ENCODE measurements around the gene NR3C1.

The NR3C1 gene

DNA sequence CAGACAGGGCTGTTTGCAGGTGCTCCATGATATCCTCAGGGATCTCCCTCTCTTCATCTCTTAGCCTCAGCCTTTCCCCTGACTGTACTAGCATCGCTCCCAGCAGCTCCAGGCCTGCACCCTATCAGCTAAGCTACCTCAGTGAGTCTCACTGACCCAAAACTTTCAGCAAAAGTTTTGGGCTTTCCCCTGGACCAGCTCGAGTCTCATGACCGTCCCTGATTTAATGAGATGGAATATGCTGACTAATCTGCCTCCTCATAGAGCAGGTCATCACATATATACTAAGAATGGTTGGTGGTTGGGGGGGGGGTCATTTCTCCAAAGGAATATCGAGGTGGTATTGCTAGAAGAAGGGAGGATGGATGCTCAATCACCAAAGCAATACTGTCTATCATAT, 151.5 kb downstream of the NR3C1 start:
- TF ChIP-seq, protein P1, sequence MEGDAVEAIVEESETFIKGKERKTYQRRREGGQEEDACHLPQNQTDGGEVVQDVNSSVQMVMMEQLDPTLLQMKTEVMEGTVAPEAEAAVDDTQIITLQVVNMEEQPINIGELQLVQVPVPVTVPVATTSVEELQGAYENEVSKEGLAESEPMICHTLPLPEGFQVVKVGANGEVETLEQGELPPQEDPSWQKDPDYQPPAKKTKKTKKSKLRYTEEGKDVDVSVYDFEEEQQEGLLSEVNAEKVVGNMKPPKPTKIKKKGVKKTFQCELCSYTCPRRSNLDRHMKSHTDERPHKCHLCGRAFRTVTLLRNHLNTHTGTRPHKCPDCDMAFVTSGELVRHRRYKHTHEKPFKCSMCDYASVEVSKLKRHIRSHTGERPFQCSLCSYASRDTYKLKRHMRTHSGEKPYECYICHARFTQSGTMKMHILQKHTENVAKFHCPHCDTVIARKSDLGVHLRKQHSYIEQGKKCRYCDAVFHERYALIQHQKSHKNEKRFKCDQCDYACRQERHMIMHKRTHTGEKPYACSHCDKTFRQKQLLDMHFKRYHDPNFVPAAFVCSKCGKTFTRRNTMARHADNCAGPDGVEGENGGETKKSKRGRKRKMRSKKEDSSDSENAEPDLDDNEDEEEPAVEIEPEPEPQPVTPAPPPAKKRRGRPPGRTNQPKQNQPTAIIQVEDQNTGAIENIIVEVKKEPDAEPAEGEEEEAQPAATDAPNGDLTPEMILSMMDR (IDR thresholded peaks at IDR 0.05; ENCODE audit: extremely low read depth, missing control alignments) = no peak
- DNase-seq (ENCODE audit: low spot score) = peak; percentile 20

DNA sequence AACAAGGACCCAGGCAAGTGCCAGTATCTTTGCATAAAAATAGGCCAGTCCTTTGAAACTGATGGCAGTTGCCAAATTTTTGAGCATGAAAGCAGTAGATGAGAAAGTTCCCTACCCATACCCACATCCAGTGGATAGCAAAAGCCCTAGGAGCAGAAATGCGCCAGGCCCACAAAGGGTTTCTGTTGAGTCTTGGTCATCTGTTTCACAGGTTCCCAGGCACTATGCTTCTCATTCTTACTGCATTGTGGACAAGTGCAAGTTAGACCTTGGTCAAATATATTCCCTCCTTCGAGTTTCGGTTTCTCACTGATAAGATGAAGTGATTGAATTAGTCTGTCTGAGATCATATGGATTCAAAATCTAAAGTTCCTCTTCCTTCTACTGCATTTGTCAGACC, 152.3 kb downstream of the NR3C1 start:
- TF ChIP-seq, protein P1 (IDR thresholded peaks at IDR 0.05; ENCODE audit: extremely low read depth, missing control alignments) = no peak
- DNase-seq (ENCODE audit: low spot score) = peak; percentile 50

DNA sequence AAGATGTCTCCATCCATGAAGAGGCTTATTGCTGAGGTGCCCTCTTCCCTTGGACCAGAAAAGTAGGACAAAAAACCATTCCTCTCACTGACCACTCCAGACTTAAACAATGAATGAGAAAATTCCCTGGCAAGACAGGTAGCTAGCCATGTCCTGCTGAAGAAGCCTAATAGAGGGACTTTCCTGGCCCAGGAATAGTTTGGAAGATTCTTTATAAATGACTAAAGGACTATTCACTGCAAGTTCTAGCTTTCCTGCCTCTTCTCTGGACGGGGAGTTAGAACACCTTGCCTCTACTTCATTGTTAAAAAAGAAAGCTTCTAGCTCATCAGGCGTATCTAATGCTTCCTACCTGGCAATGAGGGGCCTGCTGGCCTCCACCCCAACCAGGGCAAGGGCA, 153.6 kb downstream of the NR3C1 start:
- TF ChIP-seq, protein P1 (IDR thresholded peaks at IDR 0.05; ENCODE audit: extremely low read depth, missing control alignments) = no peak
- DNase-seq (ENCODE audit: low spot score) = no peak

DNA sequence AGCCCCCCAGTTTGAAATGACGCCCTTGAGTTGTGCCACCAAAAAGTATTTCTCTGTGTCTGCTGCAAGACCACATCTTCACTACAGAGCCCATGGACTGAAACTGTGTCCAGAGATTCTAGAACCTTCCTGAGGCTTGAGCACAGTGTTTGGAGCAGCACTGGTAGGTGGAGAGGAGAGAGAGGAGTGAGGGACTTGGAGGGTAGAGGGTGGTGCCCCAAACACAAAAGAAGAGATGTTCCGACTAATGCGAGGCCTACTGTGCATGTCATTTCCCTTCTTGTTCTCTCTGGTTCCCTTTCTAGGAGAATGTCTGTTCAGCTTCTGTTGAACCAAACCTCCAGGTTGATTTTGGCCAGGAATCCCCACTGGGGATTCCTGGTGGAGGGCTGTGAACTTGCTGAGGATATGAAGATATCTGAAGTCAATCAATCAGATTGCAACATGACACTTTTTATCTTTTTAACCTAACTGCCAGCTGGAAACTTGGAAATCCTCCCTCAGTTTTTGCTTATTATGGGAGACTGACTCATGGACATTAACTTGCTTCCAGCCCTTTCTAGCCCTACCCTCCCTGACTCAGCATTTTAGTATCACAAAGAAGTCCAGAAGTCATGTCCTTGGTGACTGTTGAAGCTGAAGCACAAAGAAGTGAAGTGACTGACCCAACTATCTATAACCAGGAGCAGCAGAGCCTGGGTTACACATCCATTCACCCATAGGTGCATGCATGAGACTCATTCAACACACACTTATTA, 154.5 kb downstream of the NR3C1 start:
- TF ChIP-seq, protein P1 (IDR thresholded peaks at IDR 0.05; ENCODE audit: extremely low read depth, missing control alignments) = no peak
- DNase-seq (ENCODE audit: low spot score) = no peak

DNA sequence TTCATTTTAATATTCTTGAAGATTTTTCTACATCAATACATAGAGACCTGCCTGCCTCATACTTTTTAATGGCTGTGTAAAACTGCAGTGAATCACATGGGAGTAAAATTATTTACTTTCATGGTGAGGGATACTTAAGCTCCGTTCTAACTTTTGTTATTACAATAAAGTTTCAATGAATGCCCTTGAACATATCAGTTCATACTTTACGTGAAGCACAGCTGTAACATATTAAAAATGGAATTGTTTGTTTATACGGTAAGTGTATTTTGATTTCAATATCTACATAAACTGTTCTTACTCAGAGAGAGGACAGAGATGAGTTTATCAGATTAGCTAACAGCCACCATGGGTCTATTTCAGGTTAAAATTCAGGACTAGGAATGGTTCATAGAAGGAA, 155.1 kb downstream of the NR3C1 start:
- no peak for DNase-seq (ENCODE audit: low spot score)
- TF ChIP-seq, protein P1 (IDR thresholded peaks at IDR 0.05; ENCODE audit: extremely low read depth, missing control alignments) = no peak

DNA sequence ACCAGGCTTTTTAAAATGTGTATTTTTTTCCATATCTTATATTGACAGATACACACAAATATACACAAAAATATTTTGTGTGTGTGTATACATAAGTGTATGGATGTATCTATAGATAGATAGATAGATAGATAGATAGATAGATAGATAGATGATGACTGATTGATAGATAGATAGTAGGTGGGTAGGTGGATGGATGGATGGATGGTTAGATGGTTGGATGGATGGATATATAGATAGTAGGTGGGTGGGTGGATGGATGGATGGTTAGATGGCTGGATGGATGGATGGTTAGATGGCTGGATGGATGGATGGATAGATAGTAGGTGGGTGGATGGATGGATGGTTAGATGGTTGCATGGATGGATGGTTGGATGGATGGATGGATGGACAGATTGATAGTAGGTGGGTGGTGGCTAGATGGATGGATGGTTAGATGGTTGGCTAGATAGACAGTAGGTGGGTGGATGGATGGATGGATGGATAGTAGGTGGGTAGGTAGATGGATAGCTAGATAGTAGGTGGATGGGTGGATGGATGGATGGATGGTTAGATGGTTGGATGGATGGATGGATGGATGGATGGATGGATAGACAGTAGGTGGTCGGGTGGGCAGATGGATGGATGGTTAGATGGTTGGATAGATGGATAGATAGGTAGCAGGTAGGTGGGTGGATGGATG, 156.2 kb downstream of the NR3C1 start:
- TF ChIP-seq, protein P1 (IDR thresholded peaks at IDR 0.05; ENCODE audit: extremely low read depth, missing control alignments) = no peak
- DNase-seq (ENCODE audit: low spot score) = no peak

DNA sequence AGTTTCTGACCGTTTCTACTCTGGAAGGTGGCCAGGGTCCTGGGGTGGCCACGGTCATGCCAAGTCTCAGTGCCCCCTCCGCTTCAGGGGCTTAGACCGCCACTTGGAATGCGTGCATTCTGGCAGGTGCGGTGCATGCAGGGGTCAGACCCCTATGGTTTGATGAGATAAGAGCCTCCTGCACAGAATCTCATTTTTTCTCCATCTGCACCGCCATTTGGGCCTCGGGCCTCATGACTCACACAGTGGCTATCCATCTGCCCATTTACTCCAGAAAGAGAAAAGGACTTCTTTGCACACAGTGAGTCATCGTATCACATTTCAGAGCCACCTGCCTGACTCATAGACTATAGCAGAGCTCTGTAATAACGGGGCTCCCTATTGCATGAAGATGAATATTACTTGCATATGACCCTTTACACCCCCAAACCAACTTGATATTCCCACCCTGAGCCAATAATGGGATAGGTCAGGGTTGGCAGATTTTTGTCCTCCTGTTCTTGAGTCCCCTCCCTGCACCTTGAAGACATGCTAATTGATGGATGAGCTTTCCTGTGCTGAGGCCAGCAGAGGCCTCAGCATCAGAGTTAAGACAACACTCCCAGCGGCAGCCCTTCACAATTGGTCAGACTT, 157.4 kb downstream of the NR3C1 start:
- no peak for DNase-seq (ENCODE audit: low spot score)
- TF ChIP-seq, protein P1 (IDR thresholded peaks at IDR 0.05; ENCODE audit: extremely low read depth, missing control alignments) = no peak
